GM23248 (cell line): Measurements from ENCODE around the gene WDR7. TPM values are rescaled to one million over a fixed set of nuclear protein-coding genes. Genes with fewer than 3 reads are reported as not detected.
A peak's percentile ranks its signal among the peaks of the same experiment; 100 is the strongest.

Source experiments
- DNase-seq: peaks from one replicate; pipeline ENCODE4 v3.0.0-alpha.2; 2015
- H2AFZ ChIP-seq: fragments of 200-600 bp; sonication (generic); 2 replicates; pipeline ENCODE4 v1.6.1; 2016; ENCODE audit warnings: antibody characterized with exemption
- H3F3A ChIP-seq: fragments of 200-600 bp; sonication (generic); 2 replicates; pipeline ENCODE4 v1.6.1; 2016; ENCODE audit warnings: mild to moderate bottlenecking, antibody characterized with exemption, mixed run types; ENCODE audit not compliant: insufficient read depth
- H3K27ac ChIP-seq: fragments of 200-600 bp; sonication (generic); 2 replicates; pipeline ENCODE4 v1.5.1; 2016; ENCODE audit warnings: mild to moderate bottlenecking
- H3K27me3 ChIP-seq: fragments of 200-600 bp; sonication (generic); replicated peaks from 2 replicates; pipeline ENCODE4 v1.6.1; 2016; ENCODE audit warnings: mild to moderate bottlenecking; ENCODE audit not compliant: insufficient read depth
- H3K36me3 ChIP-seq: fragments of 200-600 bp; sonication (generic); 2 replicates; pipeline ENCODE4 v1.6.1; 2016; ENCODE audit warnings: low read depth, mild to moderate bottlenecking
- H3K4me1 ChIP-seq: fragments of 200-600 bp; sonication (generic); 2 replicates; pipeline ENCODE4 v1.6.1; 2016; ENCODE audit warnings: mild to moderate bottlenecking; ENCODE audit not compliant: insufficient read depth
- H3K4me2 ChIP-seq: fragments of 200-600 bp; sonication (generic); one replicate; pipeline ENCODE4 v1.6.1; 2016; ENCODE audit warnings: mild to moderate bottlenecking; ENCODE audit not compliant: unreplicated experiment
- H3K4me3 ChIP-seq: fragments of 200-600 bp; sonication (generic); 2 replicates; pipeline ENCODE4 v1.5.1; 2016; ENCODE audit warnings: mild to moderate bottlenecking
- H3K79me2 ChIP-seq: fragments of 200-600 bp; sonication (generic); 2 replicates; pipeline ENCODE4 v1.6.1; 2016; ENCODE audit warnings: mild to moderate bottlenecking; ENCODE audit not compliant: insufficient read depth
- H3K9ac ChIP-seq: fragments of 200-600 bp; sonication (generic); 2 replicates; pipeline ENCODE4 v1.6.1; 2016; ENCODE audit warnings: mild to moderate bottlenecking
- H3K9me2 ChIP-seq: fragments of 200-600 bp; sonication (generic); 2 replicates; pipeline ENCODE4 v1.6.1; 2016; ENCODE audit warnings: mixed run types, mild to moderate bottlenecking, moderate library complexity; ENCODE audit not compliant: insufficient read depth
- H3K9me3 ChIP-seq: fragments of 200-600 bp; sonication (generic); one replicate; pipeline ENCODE4 v1.6.1; 2017; ENCODE audit warnings: low read depth
- H4K20me1 ChIP-seq: fragments of 200-600 bp; sonication (generic); 2 replicates; pipeline ENCODE4 v1.6.0; 2016; ENCODE audit not compliant: insufficient read depth
- EZH2 ChIP-seq: fragments of 200-600 bp; sonication (generic); IDR thresholded peaks from 2 replicates; pipeline ENCODE4 v1.6.1; 2018; ENCODE audit warnings: antibody characterized with exemption, mild to moderate bottlenecking; ENCODE audit not compliant: insufficient read depth, poor library complexity, severe bottlenecking
- EZH2phosphoT487 ChIP-seq: fragments of 200-600 bp; sonication (generic); IDR thresholded peaks from 2 replicates; pipeline ENCODE4 v1.6.1; 2018; ENCODE audit warnings: antibody characterized with exemption, moderate library complexity, mild to moderate bottlenecking, low read depth; ENCODE audit not compliant: insufficient read depth
- WGBS, 2 experiments: methylation state at CpG; one replicate each; pipeline ENCODE4 v1.1.6; 2015 to 2017; ENCODE audit warnings: low lambda C conversion rate in 2 of 2, low coverage in 1 of 2; ENCODE audit errors: missing lambda C conversion rate in 2 of 2; 5-methylcytosine and 5-hydroxymethylcytosine counted together
- in situ Hi-C: fragments of 300-500 bp; cut with MboI; formaldehyde crosslinking; loops from 2 replicates; pipeline ENCODE4 v1.15.0; 2020
- polyA plus RNA-seq: library from polyadenylated mRNA; unstranded; fragments of >200 nt; fragmentation: Nextera tagmentation; extraction: Ambion mirVana; gene quantifications from 2 replicates; pipeline ENCODE4 v1.2.1, GENCODE V29; 2016
- total RNA-seq: library from RNA; depleted of rRNA; stranded (reverse); fragments of >200 nt; shearing (Covaris generic); gene quantifications from 2 replicates; pipeline ENCODE4 v1.2.3, GENCODE V29; 2014

The WDR7 gene
- total and polyA plus RNA-seq, 2 experiments from 2014 or later, result 6.7 to 8.3 TPM

DNA sequence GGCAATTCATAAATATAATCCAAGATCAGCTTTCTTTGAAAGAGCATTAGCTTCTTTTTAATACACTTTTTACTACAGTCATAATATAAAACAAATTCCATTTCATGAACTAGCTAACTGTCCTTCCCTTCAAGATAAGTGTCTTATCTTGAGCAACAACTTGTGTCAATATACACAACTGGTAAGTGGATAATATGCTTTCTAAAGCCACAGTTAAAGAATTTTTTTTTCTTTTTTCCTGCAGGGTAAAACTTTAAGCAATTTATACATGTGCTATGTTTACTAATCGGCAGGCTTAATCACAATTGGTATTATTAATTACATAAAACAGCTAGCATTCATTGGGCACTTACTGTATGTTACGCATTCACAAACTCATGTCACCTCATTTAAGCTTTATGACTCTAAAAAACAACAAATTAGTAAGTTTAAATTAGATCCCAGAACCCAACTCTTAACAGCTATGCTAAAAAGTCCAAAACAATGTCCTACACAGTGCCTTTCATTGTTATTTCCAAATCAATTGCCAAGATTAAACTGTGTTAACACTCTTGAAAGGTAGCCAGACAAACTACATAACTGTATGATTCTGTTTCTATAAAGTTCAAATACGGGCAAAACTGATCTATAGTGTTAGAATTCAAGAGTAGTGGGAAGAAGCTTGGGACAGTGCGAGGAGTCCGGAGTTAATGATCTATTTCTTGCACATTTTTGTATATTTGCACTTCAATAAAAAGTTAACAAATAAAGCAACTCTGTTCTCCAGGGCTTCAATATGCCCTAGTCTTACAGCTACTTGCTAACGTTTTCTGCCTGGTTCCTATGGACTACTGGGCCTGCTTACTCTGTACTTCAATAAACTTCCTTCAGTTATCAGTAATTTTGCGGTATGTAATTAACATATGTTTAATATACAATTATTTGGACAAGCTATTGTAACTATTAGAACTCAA lies 18.8 kb upstream of the WDR7 start:
- no peak for DNase-seq
- Histone ChIP-seq H3K79me2 (peaks cover 99% of the 10 kb centered on the region), H3K9me3 (no peaks in the 10 kb centered on the region), H4K20me1 (peaks cover 24% of the 10 kb centered on the region; the same call in 1 of the 2 replicates), H3K36me3 (no peaks in the 10 kb centered on the region), H3K9ac (no peak overlapping the region), H3K4me1 (peaks cover 30% of the 10 kb centered on the region), H3K4me3 (no peak overlapping the region), H3K9me2 (no peaks in the 10 kb centered on the region), H3K4me2 (no peak overlapping the region), H2AFZ (no peak overlapping the region), H3K27me3 (no peaks in the 10 kb centered on the region), H3K27ac (no peak overlapping the region), H3F3A (peaks cover 9% of the 10 kb centered on the region; the same call in 1 of the 2 replicates)
- no peak for TF ChIP-seq EZH2
- no peak for TF ChIP-seq EZH2phosphoT487
- 97% methylated on average over 7 of the region's 7 CpGs for WGBS, 2 experiments
- in situ Hi-C loops, result no loop called here

DNA sequence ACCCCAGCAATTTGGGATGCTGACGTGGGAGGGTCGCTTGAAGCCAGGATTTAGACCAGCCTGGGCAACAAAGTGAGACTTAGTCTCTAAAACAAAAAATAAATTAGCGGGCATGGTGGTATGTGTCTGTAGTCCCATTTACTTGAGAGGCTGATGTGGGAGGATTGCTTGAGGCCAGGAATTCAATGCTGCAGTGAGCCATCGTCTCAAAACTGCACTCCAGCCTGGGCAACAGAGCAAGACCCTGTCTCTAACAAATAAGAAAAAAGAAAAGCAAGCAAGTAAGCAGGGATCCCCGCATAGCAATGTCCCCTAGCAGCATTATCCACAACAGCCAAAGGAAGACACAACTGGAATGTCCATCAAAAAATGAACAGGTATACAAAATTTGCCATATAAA lies 16.2 kb upstream of the WDR7 start:
- peaks cover 82% of the 10 kb centered on the region for H3K79me2 ChIP-seq
- no peak overlapping the region for H3K27ac ChIP-seq
- H3K9ac ChIP-seq, result no peak overlapping the region
- H3K36me3 ChIP-seq, result no peaks in the 10 kb centered on the region
- peaks cover 27% of the 10 kb centered on the region for H3K4me1 ChIP-seq
- peaks cover 6% of the 10 kb centered on the region; the same call in 1 of the 2 replicates for H4K20me1 ChIP-seq
- in situ Hi-C loops, result no loop called here
- H3K9me3 ChIP-seq, result no peaks in the 10 kb centered on the region
- no peak overlapping the region for H2AFZ ChIP-seq
- DNase-seq, result no peak
- 89 to 90% methylated on average over 5 of the region's 5 CpGs for WGBS, 2 experiments
- no peaks in the 10 kb centered on the region for H3K27me3 ChIP-seq
- H3K9me2 ChIP-seq, result no peaks in the 10 kb centered on the region
- no peak for TF ChIP-seq EZH2phosphoT487
- no peak overlapping the region for H3K4me3 ChIP-seq
- peaks cover 7% of the 10 kb centered on the region; the same call in 1 of the 2 replicates for H3F3A ChIP-seq
- peak overlapping the region; percentile 95 for H3K4me2 ChIP-seq

DNA sequence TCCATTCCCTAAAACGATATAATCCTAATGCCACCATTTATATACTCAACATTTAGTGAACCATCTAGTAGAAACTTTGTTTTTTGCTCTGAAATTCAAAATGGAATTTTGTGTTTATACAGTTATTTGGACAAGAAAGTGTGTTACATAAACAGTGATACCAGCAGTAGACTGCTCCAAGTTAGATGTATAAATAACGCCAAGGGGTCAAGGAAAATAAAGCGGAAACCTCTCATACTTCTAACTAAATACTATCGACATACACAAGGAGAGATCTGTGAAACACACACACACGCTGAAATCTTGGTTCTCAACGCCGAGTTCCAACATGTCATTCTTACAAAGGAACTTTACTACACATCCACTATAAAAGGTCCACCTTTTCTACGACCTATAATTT lies 14.0 kb upstream of the WDR7 start:
- peak; percentile 40 for DNase-seq
- Histone ChIP-seq H3K4me2 (peak overlapping the region; percentile 95), H3K9ac (peak overlapping the region; percentile 98), H3K27me3 (no peaks in the 10 kb centered on the region), H4K20me1 (peaks cover 2% of the 10 kb centered on the region; the same call in 1 of the 2 replicates), H3K4me3 (peak overlapping the region; percentile 89), H3F3A (peaks cover 7% of the 10 kb centered on the region; the same call in 1 of the 2 replicates), H3K9me2 (no peaks in the 10 kb centered on the region), H3K36me3 (no peaks in the 10 kb centered on the region), H3K27ac (peak overlapping the region; percentile 95), H2AFZ (peak overlapping the region; percentile 83; the same call in 1 of the 2 replicates), H3K4me1 (peaks cover 27% of the 10 kb centered on the region), H3K79me2 (peaks cover 60% of the 10 kb centered on the region), H3K9me3 (no peaks in the 10 kb centered on the region)
- in situ Hi-C loops, result no loop called here
- WGBS, 2 experiments, result 14 to 16% methylated on average over 8 of the region's 8 CpGs
- TF ChIP-seq EZH2phosphoT487, result no peak
- no peak for TF ChIP-seq EZH2

DNA sequence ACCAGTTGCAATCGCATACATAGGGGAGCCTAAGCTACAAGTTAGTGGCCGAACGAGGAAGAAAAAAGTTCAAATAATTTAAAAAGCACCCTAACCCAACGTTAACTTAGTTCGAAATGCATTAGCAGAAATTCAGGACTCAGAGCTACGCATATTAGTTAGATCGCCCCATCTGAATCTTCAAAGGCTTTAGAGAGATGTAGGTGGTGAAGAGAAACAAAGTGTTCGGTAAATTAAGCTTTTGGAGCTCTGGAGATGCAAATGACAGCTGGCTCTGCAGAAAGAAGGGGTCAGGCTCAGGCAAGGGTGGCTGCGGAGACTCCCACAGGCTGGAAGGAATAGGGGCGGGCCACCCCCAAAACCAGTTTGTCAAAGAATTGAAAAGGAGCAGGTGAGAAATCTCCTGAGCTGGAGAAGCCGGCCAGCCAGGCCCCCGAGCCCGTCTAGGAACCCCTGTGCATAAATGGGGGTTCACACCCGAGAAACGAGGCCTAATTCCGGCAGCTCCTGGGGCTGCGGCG lies 13.4 kb upstream of the WDR7 start:
- Histone ChIP-seq H3K9me3 (no peaks in the 10 kb centered on the region), H3K4me3 (peak overlapping the region; percentile 89), H3K4me2 (peak overlapping the region; percentile 95), H3K27ac (peak overlapping the region; percentile 95), H3K9me2 (no peaks in the 10 kb centered on the region), H3F3A (peaks cover 7% of the 10 kb centered on the region; the same call in 1 of the 2 replicates), H4K20me1 (no peaks in the 10 kb centered on the region; the same call in 1 of the 2 replicates), H3K36me3 (no peaks in the 10 kb centered on the region), H3K79me2 (peaks cover 54% of the 10 kb centered on the region), H2AFZ (peak overlapping the region; percentile 83), H3K9ac (peak overlapping the region; percentile 98), H3K27me3 (no peaks in the 10 kb centered on the region), H3K4me1 (peaks cover 27% of the 10 kb centered on the region)
- no peak for DNase-seq
- 2% methylated on average over 18 of the region's 18 CpGs for WGBS, 2 experiments
- TF ChIP-seq EZH2phosphoT487, result no peak
- no peak for TF ChIP-seq EZH2
- in situ Hi-C loops, result no loop called here
